H54 (cell line): ENCODE measurements around the gene EFL1.

Source experiments
- DNase-seq: peaks from one replicate; pipeline ENCODE4 v3.0.0; 2011; ENCODE audit warnings: low spot score, mixed read lengths; ENCODE audit not compliant: insufficient read length
- FAIRE-seq: peaks from 3 replicates; lab custom pipeline; 2011; peaks lifted over from hg19 to GRCh38; lab: Jason Lieb, UNC
- POLR2A ChIP-seq: IDR thresholded peaks from 2 replicates; pipeline ENCODE4 v1.6.1; 2011; ENCODE audit warnings: low read depth, mild to moderate bottlenecking, low read length

The EFL1 gene

DNA sequence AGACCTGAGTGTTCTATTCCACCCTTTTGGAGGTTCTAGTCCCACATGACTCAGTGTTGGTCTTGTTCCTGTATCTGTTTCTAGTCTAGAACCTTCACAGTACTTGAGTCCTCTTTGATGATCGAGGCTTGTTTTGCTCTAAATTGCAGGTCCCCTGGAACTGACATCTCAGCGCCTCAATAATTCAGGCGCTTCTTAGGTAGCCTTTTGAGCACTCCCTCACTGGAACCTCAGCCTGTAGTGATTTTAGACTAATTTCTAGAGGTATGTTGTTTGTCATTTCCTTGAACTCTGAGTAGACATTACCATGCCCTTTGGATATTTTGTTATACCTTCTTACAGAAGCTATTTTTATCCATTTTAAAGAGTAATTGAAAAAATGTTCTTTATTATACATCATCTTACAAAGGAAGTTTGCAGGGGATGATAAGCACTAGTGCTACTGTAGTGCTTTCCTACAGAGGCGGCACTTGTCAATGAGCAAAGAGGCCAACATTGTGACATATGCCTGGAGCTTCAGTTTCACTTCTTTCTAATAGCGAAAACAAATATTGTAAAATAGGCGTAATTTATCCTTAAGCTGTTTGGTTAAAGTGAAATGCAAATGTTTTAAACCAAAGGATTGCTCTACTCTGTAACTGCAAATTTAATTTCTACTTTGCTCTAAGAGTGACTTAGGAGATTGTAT is 75.7 kb downstream of the EFL1 start:
- DNase-seq (no peak), FAIRE-seq (no peak)

DNA sequence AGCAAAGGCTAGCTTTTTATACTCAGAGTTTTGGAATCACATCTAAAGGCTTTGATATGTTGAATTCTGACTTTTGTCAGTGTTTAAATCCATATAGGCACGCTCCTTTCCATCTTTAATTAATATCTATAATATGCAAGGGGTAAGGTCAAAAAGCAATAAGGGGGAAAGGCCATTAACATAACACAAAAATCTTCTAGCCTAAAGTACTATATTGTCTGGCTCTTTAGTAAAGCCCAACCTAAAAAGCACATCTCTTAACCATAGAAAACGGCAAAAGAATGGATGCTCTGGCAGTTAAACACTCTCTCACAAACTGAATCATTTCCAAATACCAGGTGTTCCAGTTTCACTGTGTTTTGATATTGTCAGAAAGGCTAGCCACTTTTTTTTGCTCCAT is 76.4 kb downstream of the EFL1 start:
- no peak for FAIRE-seq
- DNase-seq: no peak
- TF ChIP-seq POLR2A: no peak

More for the DNA sequence above, 75.7 kb downstream of the EFL1 start:
- TF ChIP-seq POLR2A: no peak

DNA sequence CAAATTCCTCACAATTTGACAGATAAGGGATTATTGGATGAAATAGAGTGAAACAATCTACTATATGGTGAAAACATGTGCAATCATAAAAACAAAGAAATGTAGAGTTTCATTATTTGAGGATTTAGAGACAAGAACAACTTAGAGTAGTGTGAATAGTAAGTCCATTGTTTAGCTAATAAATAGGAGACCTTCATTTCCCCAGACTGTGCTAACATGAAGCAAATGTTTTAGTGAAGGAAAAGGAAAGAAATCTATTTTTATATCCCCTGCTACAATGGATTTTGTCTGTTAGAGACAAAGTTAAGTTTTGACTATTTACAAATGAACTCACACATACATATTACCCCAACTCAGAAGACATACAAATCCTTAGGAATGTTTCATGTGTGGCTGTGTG is 77.8 kb downstream of the EFL1 start:
- FAIRE-seq (no peak), DNase-seq (no peak)
- no peak for TF ChIP-seq POLR2A

DNA sequence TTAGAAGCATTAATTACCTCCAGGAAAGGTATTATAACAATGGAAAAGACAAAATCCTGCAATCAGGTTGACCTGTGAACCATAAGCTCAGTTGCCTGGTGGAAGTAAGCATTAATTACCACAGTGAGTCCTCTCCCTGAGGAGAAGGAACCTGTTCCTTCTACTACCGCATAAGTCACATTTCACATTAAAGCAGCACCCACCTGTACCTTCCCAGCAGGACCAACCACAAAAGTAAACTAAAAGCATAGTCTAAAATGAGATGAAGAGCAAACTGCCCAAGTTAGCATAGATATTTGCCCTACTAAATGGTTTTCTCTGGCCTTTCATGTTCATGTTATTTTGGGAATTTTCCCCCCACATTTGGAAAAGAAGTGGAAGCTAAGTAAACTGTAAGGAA is 78.2 kb downstream of the EFL1 start:
- DNase-seq (no peak), FAIRE-seq (no peak)
- TF ChIP-seq POLR2A: no peak

DNA sequence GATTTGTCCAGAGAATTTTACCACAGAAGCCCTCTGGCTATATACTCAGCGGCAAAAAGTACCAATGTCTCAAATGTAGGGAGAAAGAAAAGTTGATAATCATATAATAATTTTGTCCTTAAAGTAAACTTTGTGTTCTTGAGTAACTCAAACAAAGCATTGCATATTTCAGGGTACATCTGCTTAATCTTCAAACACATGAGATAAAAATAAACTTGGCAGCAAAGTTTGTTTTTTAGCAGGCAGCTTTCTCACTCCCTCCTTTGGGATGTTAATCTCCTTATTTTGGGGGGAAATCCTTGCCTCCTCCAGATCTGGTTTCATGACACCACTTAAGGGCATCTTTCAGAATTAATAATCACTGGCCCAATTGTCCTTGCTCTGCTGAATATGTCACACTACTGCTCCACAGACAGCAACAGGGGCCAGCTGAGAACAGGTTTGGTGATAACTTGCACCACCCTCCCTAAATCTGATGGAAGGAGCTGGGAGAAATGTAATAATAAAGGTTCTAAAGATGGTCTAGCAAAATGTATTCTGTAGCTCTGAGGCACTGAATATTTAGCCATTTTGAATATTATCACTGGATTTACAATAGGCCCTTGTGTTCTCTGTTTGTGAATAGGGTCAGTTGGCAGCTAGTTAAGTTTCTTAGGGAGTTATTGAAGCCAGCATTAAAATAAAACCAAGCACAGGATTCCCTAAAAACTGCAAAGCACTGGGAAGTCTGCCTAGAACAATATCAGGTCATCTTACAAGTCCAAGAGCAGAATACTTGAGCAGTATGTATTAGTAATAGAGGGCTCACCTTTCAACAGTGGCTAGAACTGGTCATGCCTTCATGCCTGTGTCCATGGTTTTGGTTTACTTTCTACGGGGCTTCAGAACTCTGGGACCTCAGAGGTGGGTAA is 79.2 kb downstream of the EFL1 start:
- no peak for DNase-seq
- no peak for TF ChIP-seq POLR2A
- no peak for FAIRE-seq

DNA sequence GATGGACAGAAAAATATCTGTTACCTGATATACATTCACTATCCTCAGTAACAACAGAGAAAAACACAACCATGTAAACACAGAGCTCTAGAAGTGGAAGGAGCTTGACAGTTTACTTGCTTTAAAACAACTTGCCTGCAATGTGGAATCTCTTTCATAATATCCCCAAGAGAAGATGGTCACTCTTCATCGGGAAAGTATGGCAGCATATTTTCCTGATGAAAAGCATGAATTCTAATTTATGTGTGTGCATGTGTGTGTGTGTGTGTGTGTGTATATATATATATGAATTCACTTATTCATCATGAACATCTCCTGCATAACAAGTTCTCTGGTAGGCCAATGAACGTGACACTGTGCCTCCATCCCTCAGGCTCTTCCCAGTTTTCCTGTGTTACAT is 81.2 kb downstream of the EFL1 start:
- no peak for TF ChIP-seq POLR2A
- DNase-seq (no peak), FAIRE-seq (no peak)

DNA sequence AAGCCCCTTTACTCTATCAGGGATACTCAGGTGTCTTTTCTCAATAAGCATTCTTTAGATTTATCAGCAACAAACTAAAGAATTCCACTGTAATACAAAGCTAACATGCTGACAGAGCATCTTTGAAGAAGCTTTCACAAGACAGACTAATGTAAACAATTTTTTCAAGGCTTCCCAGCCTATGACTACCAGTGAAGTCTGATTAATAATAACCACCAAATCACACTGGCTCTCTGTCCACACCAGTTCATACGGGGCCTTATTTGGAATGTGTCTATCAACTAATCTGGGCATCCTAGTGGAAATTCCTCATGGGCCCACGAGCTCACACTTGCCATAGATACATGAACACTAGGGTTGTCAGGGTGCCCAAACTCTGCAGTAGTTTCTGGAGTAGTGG is 84.5 kb downstream of the EFL1 start:
- TF ChIP-seq POLR2A: no peak
- DNase-seq (no peak), FAIRE-seq (no peak)

DNA sequence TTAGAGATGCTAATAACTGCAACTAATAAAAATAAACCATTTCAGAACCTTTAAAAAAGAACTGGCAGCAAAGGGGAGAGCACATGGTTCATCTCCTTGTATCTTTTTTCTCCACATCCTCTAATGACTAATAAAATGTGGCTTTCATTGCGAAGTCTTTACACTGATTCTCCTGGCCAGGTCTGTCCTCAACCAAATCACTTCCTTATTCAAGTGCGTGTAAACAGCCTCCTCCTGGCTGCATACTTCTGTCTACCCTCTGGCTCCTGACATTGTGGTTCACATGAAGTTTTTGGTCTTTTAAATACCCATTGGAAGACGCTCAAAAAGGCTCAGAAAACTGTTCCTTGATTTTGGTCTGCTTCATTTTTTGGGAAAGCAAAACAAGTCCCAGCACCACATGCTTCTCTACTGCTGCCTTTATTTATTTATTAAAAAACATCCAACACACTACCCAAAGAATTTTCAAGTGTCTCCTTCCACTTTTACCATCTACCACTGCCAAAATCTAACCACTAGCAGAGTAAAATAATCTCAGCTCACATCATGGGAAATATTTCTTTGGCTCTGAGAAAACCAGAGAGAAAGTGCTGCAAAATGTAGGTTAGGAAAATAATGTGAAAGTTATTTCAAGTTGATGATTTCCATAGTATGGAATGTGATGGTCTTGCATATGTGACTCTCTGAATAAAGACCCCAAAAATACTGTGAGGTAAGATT is 85.1 kb downstream of the EFL1 start:
- DNase-seq (no peak), FAIRE-seq (no peak)

DNA sequence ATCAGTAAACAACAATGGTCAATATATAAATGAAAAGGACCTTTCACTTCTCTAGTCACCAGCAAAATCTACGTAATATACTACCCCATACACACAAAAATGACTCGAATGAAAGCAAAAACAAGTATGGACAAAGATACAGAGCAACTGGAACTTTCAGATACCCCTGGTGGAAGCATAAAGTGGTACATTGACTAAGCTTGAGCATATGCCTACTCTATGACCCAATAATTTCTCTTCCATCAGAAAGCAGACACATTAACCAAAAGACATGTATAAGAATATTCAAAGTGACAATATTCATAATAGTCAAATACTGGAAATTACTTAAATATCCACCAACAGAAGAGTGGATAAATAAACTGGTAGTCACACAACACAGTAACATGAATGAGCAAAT is 86.0 kb downstream of the EFL1 start:
- TF ChIP-seq POLR2A: no peak
- FAIRE-seq (no peak), DNase-seq (no peak)

More for the DNA sequence above, 85.1 kb downstream of the EFL1 start:
- no peak for TF ChIP-seq POLR2A

DNA sequence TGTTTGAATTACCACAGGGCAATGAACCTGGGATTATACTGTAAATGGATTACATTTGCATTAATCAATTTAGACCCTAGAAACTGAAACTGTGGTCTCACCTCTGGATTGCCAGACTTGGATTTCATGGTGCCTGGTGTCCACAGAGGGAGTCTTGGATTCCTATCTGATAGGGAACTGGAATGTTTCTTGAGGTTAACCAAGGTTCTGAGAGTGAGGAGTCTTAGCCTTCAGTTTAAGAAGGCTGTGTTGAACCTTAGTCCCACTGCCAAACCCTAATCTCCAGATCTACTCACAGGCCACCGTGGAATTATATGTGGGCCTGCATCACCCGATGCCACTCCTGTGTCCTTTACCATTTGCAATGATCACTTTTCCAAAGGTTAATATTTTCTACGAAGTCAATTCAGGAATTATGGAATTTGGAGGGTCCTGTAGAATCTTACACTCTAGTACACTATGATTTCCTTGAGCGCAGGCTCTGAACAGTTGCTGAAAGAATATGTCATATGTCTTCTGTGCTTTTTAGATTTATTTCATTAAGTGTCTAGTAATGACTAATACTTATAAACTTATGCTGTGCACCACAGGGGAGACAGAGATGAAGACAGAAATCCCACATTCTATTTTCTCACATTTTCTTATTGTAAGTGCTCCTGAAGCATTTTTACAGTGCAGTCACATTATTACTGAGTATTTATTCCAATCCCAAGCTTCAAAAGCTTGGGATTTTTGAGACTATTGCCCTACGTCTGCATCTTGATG is 87.9 kb downstream of the EFL1 start:
- TF ChIP-seq POLR2A: no peak
- DNase-seq (no peak), FAIRE-seq (no peak)

DNA sequence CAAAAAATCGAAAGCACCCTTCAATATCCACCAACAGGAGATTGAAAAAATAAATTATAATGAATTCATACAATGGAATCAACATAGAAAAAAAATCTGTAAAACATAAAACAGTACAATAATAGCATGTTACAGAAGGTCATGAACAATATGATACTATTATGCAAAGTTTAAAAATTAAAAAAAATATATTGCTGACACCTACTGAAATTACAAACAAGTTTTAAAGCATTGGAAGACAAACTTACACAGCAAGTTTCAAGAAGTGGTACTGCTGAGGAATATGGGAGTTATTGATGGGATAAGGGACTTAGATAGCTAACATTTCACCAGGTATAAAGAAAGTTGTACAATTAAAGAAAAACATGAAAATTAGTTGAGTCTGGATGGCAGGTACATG is 89.4 kb downstream of the EFL1 start:
- FAIRE-seq (no peak), DNase-seq (no peak)
- no peak for TF ChIP-seq POLR2A

DNA sequence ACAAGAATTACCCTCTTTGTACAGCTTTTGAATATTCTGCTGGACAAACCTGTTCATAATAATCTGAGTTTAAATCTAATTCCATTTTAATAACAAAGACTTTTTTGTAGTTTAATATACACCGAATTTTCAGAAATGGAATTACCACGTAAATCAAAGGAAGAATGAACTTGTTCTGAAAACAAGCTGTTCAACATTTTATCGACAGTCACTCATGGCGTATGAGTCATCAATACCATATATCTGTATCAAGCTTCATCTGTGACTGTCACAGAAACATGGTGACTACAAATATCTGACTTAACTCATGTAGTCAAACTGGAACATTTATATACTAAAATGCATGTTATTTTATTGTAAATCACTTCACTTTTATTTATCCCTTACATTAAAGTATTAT is 90.0 kb downstream of the EFL1 start:
- FAIRE-seq (no peak), DNase-seq (no peak)
- TF ChIP-seq POLR2A: no peak

DNA sequence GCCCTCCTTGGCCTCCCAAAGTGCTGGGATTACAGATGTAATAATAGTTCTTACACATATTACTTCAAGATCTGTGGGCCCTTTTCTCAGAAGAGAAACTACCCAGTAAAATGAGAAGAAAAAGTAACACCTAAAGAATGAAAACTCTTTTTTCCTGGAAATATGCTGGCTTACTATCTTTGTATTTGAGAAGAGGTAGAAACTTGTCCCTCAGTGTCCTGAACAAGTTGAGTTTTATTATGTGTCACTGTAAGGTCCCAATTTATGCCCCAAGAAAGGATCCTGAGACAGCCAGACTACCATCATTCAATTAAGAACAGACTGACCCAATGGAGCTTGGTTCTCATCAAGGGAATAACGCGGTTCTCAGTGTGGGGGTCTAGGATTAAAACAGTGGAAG is 93.8 kb downstream of the EFL1 start:
- TF ChIP-seq POLR2A: no peak
- no peak for FAIRE-seq
- no peak for DNase-seq

DNA sequence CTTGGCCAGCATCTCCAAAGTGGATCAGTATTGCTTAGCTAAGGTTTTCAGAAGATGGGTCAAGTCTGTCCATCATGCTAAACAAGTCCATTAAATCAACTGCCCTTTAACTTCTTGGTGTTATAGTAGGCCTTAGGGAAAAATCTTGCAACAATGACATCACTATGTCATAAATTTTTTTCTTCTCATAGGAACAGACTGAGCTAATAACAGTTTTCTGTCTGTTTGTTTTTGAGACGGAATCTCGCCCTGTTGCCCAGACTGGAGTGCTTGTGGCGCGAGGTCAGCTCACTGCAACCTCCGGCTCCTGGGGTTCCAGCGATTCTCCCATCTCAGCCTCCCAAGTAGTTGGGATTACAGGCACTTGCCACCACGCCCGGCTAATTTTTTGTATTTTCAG is 94.2 kb downstream of the EFL1 start:
- no peak for TF ChIP-seq POLR2A
- DNase-seq (no peak), FAIRE-seq (no peak)
